ENCODE measurements around the gene IFNG-AS1.

DNA sequence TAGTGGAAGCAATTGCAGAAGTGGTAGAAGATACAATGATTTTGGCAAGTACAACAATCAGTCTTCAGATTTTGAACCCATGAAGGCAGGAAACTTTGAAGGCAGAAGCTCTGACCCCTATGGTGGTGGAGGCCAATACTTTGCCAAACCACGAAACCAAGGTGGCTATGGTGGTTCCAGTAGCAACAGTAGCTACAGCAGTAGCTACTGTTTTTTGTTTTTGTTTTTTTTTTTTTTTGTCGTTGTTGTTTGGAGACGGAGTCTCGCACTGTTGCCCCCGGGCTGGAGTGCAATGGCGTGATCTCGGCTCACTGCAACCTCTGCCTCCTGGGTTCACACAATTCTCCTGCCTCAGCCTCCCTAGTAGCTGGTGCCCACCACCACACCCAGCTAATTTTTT, 47.4 kb downstream of the IFNG-AS1 start:
- no peak for TF ChIP-seq POLR2A (IDR thresholded peaks at IDR 0.05)
- no peak for TF ChIP-seq POLR2AphosphoS5 (IDR thresholded peaks at IDR 0.05)
